Germinal center (tissue), 1 donor: ENCODE data around the gene FOXJ3.

Experiments
- DNase-seq: peaks from one replicate; pipeline ENCODE4 v3.0.0; 2012; ENCODE audit warnings: mixed read lengths, low spot score

FOXJ3 gene

GRCh38 chr1:42143896-42144710 is 190.9 kb downstream of the FOXJ3 start:
- DNase-seq: no peak

GRCh38 chr1:42142894-42143675 is 191.9 kb downstream of the FOXJ3 start:
- DNase-seq: no peak

DNA sequence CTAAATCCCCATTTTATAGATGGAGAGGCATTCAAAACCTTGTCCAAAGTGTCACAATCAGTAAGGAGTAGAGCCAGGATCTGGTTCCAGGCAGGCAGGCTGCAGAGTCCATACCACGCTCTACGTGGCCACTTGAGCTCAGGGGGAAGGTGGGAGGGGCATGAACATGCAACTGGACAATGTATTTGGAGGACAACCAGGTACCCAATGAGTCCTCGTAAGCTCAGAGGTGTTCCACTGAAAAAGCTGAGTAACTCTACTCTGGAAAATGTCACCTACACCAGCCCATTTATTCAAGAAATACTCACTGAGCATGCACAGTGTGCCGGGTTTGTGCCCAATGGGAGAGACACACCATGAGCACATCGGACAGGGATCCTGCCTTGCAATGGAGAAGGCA is 193.1 kb downstream of the FOXJ3 start:
- no peak for DNase-seq

- no peak for DNase-seq
Measured at GRCh38 chr1:42140191-42140590, 194.8 kb downstream of the FOXJ3 start.

DNA sequence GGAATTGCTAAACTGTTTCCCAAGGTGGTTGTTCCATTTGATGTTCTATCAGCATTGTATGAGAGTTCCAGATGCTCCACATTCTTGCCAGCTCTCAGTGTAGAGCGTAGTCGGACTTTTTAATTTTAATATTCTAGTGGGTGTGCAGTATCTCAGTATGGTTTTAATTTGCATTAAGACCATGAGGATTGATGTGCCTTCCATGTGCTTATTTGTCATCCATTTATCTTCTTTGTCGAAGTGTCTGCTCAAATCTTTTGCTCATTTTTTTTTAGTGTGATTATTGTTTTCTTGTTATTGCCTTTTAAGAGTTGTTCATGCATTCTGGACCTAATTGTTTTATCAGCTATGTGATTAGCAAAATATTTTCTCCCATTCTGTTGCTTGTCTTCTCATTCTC is 195.6 kb downstream of the FOXJ3 start:
- DNase-seq: no peak

DNA sequence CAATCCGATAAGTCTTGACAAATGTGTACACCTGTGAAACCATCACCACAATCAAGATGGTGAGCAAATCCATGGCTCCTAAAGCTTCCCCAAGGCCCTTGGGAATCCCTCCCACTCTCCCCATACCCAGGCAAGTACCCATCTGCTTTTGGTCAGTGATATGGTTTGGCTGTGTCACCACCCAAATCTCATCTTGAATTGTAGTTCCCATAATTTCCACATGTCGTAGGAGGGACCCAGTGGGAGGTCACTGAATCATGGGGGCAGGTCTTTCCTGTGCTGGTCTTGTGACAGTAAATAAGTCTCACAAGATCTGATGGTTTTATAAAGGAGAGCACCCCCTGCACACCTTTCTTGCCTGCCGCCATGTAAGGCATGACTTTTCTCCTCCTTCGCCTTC is 196.4 kb downstream of the FOXJ3 start:
- DNase-seq: no peak

- no peak for DNase-seq
Measured at GRCh38 chr1:42137766-42138165, 197.3 kb downstream of the FOXJ3 start.

GRCh38 chr1:42136466-42136865 is 198.6 kb downstream of the FOXJ3 start:
- DNase-seq: no peak

DNA sequence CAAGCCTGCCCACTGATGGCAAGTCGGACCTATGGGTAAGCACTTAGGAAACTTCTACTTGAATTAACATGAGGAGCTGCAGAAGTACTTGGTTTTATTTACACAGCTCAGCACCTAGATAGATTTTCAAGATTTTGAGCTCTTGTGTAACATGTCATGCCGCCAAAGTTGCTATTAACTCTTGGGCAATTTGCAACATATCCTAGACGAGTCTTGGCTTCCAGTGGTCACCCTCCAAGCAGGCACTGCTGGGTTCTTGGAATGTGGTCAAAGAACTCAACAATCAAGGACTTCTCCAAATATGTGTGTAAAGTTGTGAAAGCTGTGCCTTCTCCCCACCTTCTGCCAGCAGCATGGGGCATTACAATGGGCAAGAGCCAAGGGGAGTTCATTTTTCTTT is 199.6 kb downstream of the FOXJ3 start:
- DNase-seq: no peak

DNA sequence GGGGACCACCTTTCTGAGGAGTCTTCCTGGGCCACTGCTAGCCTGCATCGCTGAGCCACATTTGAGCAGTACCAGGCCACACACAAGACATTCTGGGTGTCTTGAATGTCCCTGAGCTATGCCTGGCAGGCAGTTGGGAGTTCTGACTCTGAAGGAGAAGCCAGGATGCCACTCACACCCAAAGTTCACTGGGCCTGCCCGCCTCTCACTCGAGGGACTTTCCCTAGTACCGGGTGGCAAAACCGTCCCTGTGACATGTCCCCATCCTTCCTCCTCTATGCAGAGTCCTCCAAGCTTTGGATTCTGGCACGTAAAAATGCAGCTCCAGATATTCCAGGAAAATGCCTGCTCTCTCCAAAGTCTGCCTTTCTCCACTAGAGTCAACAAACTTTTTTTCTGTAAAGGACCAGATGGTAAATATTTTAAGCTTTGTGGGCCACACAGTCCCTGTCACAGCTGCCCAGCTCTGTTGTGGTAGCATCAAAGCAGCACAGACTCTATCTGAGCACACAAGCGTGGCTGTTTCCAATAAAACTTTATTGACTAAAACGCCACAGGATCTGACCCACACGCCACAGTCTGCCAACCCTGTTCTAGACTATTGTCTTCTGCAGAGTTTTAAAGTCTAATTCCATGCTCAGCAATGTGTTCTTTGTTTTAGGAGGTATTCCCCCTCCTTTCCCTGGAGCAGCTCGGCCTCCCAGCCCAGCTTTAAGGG is 201.1 kb downstream of the FOXJ3 start:
- DNase-seq: no peak

DNA sequence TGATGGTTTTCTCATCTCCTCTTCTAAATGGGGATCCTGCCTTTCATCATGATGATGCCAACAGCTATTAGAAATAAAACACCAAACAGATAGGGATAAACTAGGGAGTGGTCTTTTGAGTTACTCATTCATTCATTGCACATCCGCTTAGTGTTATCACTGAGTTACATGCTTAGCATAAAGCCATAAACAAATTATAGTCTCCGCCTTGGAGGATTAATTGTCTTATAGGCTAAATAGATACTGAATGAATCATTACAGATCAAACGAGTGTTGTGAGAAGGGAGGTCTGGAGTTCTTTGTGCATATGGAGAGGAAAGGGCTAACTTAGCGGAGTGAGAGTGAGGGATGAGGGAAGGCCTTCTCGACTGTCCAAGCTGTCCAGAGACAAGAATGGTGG is 201.6 kb downstream of the FOXJ3 start:
- DNase-seq: no peak

GRCh38 chr1:42130061-42130660 is 204.9 kb downstream of the FOXJ3 start:
- DNase-seq: no peak

- no peak for DNase-seq
Measured at GRCh38 chr1:42128964-42129363, 206.1 kb downstream of the FOXJ3 start.

GRCh38 chr1:42128499-42128898 is 206.5 kb downstream of the FOXJ3 start:
- no peak for DNase-seq

DNA sequence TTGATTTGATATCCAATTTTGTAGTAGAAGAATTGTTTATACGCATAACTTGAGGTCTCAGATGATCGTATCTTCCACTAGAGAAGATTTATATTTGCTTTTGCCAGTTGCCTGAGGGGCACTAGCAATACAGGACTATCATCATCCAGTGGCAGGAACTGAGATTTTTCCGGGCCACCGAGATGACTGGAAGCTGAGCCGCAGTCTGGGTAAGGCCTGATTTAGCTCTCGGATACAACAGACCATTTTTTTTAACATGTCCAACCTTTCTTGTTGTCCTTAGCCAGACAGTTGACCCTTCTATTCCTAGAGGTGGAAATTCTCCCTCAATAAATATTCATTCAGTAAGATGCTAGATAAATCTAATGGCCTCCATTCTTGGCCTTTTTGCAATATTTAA is 207.3 kb downstream of the FOXJ3 start:
- no peak for DNase-seq
